HCT116 (cell line): Measurements from ENCODE around the gene SIL1. TPM values are rescaled to one million over a fixed set of nuclear protein-coding genes. Genes with fewer than 3 reads are reported as not detected.

Experiments
- ATAC-seq: fragments of 200-7000 bp; cut with Tn5 transposase; 2 replicates; pipeline ENCODE4 v1.9.1; 2020; ENCODE audit warnings: mild to moderate bottlenecking, moderate library complexity
- BruUV-seq: library from RNA; stranded (reverse); fragments of 400-500 nt; replicated peaks from 2 replicates; lab custom pipeline; 2021; lab: Mats Ljungman, UMichigan
- CTCF ChIA-PET: fragments of 300-600 bp; sonication (Branson Sonifier 250); formaldehyde crosslinking; loops from one replicate; lab custom pipeline; 2021; ENCODE audit warnings: antibody characterized with exemption; lab: Charles Lee
- POLR2A ChIA-PET: fragments of 300-600, 350-600 bp; sonication (Branson Sonifier 250); formaldehyde crosslinking; loops from one replicate; lab custom pipeline; 2021; ENCODE audit warnings: antibody characterized with exemption; lab: Charles Lee
- RAD21 ChIA-PET, 2 experiments: fragments of 300-600 bp; sonication (Branson Sonifier 250); formaldehyde crosslinking; loops; one replicate each; lab custom pipeline; 2023; ENCODE audit warnings: low total read pairs in 2 of 2; ENCODE audit not compliant: uncharacterized antibody in 2 of 2, unreplicated experiment in 2 of 2, low non-redundant PET in 1 of 2; lab: Charles Lee
- DNase-seq: peaks from one replicate; pipeline ENCODE4 v3.0.0-alpha.2; 2010; ENCODE audit warnings: low read depth, low spot score
- H2AFZ ChIP-seq: fragments of 200-600 bp; shearing (Covaris generic), sonication (generic); 2 replicates; pipeline ENCODE4 v1.6.1; 2017; ENCODE audit warnings: low read depth, mixed run types, mixed read lengths, antibody characterized with exemption, low read length; ENCODE audit not compliant: poor library complexity, severe bottlenecking
- H3K27ac ChIP-seq: 2 replicates; pipeline ENCODE4 v1.5.1; 2012; ENCODE audit warnings: low read depth, low read length
- H3K27me3 ChIP-seq: fragments of 200-600 bp; sonication (generic); 2 replicates; pipeline ENCODE4 v1.6.1; 2016; ENCODE audit warnings: mixed run types, low read length, mixed read lengths; ENCODE audit not compliant: insufficient read depth
- H3K36me3 ChIP-seq, 2 experiments: fragments of 200-500 bp in 1 of 2; fragments of 200-600 bp in 1 of 2; sonication (Bioruptor generic) in 1 of 2; sonication (generic) in 1 of 2; 2 replicates each; pipeline versions ENCODE4 v1.5.1 to v1.6.1; 2014 to 2016; ENCODE audit warnings: low read length in 2 of 2, inconsistent platforms in 1 of 2, mixed read lengths in 1 of 2, mixed run types in 1 of 2; ENCODE audit not compliant: insufficient read depth in 2 of 2, control insufficient read depth in 1 of 2
- H3K4me1 ChIP-seq, 2 experiments: fragments of 200-600 bp in 1 of 2; sonication (generic) in 1 of 2; 2 replicates each; pipeline versions ENCODE4 v1.5.1 to v1.6.1; 2012 to 2017; ENCODE audit warnings: low read length in 2 of 2, inconsistent platforms in 1 of 2, mild to moderate bottlenecking in 1 of 2, mixed read lengths in 1 of 2, mixed run types in 1 of 2, moderate library complexity in 1 of 2; ENCODE audit not compliant: insufficient read depth in 2 of 2, control insufficient read depth in 1 of 2
- H3K4me2 ChIP-seq: fragments of 200-600 bp; sonication (generic); 2 replicates; pipeline ENCODE4 v1.6.1; 2017; ENCODE audit warnings: mixed run types, low read length, mixed read lengths
- H3K4me3 ChIP-seq, 2 experiments: fragments of 200-600 bp in 1 of 2; sonication (generic) in 1 of 2; replicated peaks in 1 of 2; 2 replicates each; pipeline ENCODE4 v1.5.1; 2011 to 2016; ENCODE audit warnings: low read length in 2 of 2, control low read depth in 1 of 2, low read depth in 1 of 2, mild to moderate bottlenecking in 1 of 2, mixed read lengths in 1 of 2, mixed run types in 1 of 2
- H3K79me2 ChIP-seq: fragments of 200-600 bp; sonication (generic); 2 replicates; pipeline ENCODE4 v1.6.1; 2017; ENCODE audit warnings: mild to moderate bottlenecking, mixed run types, low read length, moderate library complexity, mixed read lengths; ENCODE audit not compliant: insufficient read depth
- H3K9ac ChIP-seq: fragments of 200-600 bp; sonication (generic); 2 replicates; pipeline ENCODE4 v1.6.1; 2016; ENCODE audit warnings: low read length, mixed read lengths
- H3K9me2 ChIP-seq: fragments of 200-600 bp; sonication (generic), shearing (Covaris generic); 2 replicates; pipeline ENCODE4 v1.6.1; 2017; ENCODE audit warnings: mixed run types, mild to moderate bottlenecking, moderate library complexity; ENCODE audit not compliant: insufficient read depth
- H3K9me3 ChIP-seq, 2 experiments: fragments of 200-500 bp in 1 of 2; fragments of 200-600 bp in 1 of 2; sonication (Bioruptor generic) in 1 of 2; sonication (generic) in 1 of 2; 2 replicates each; pipeline ENCODE4 v1.6.1; 2014 to 2017; ENCODE audit warnings: low read length in 2 of 2, mixed read lengths in 2 of 2, inconsistent platforms in 1 of 2, low read depth in 1 of 2, mild to moderate bottlenecking in 1 of 2, mixed run types in 1 of 2, moderate library complexity in 1 of 2; ENCODE audit not compliant: control insufficient read depth in 1 of 2, insufficient read depth in 1 of 2
- H4K20me1 ChIP-seq: fragments of 200-600 bp; sonication (generic), shearing (Covaris generic); 2 replicates; pipeline ENCODE4 v1.6.1; 2017; ENCODE audit warnings: mixed run types, mild to moderate bottlenecking, moderate library complexity; ENCODE audit not compliant: insufficient read depth
- CBX3 ChIP-seq: IDR thresholded peaks from 2 replicates; pipeline ENCODE4 v1.6.1; 2012; ENCODE audit warnings: low read depth
- EGR1 ChIP-seq: IDR thresholded peaks from 2 replicates; pipeline ENCODE4 v1.6.1; 2012; ENCODE audit warnings: low read depth
- ELF1 ChIP-seq: IDR thresholded peaks from 2 replicates; pipeline ENCODE4 v1.6.1; 2012; ENCODE audit warnings: low read depth, borderline replicate concordance
- POLR2A ChIP-seq: IDR thresholded peaks from 2 replicates; pipeline ENCODE4 v1.7.0; 2011; ENCODE audit warnings: borderline replicate concordance; ENCODE audit not compliant: insufficient read depth, insufficient read length; ENCODE audit errors: extremely low read depth
- POLR2AphosphoS5 ChIP-seq: IDR thresholded peaks from 2 replicates; pipeline ENCODE4 v1.6.1; 2011; ENCODE audit warnings: mild to moderate bottlenecking, low read depth, low read length, moderate library complexity
- RAD21 ChIP-seq: IDR thresholded peaks from 2 replicates; pipeline ENCODE4 v1.6.1; 2012; ENCODE audit warnings: low read depth, mild to moderate bottlenecking
- REST ChIP-seq: IDR thresholded peaks from 2 replicates; pipeline ENCODE4 v1.6.1; 2012; ENCODE audit warnings: low read depth
- TCF7L2 ChIP-seq: IDR thresholded peaks from 2 replicates; pipeline ENCODE4 v1.7.0; 2011; ENCODE audit warnings: borderline replicate concordance, inconsistent platforms; ENCODE audit not compliant: insufficient read depth, insufficient read length; ENCODE audit errors: extremely low read depth
- YY1 ChIP-seq: IDR thresholded peaks from 2 replicates; pipeline ENCODE4 v1.6.1; 2011; ENCODE audit warnings: low read length, low read depth, moderate library complexity, mild to moderate bottlenecking; ENCODE audit not compliant: insufficient replicate concordance; ENCODE audit errors: extremely low read depth
- ZBTB33 ChIP-seq: IDR thresholded peaks from 2 replicates; pipeline ENCODE4 v1.6.1; 2011; ENCODE audit warnings: mild to moderate bottlenecking, low read length, moderate library complexity; ENCODE audit not compliant: insufficient replicate concordance; ENCODE audit errors: extremely low read depth
- ZFX ChIP-seq: fragments of 450-650 bp; IDR thresholded peaks from 2 replicates; pipeline ENCODE4 v1.6.1; 2017
- intact Hi-C: fragments of 100-400 bp; cut with micrococcal nuclease; formaldehyde crosslinking; loops from 2 replicates; pipeline ENCODE4 v1.10.0; 2022
- total RNA-seq: library from RNA; stranded (reverse); gene quantifications from one replicate; pipeline ENCODE4 v1.2.1, GENCODE V29; 2021; ENCODE audit not compliant: unreplicated experiment

SIL1 gene
- total RNA-seq, 1 experiment from 2014 or later = 34.0 TPM

DNA sequence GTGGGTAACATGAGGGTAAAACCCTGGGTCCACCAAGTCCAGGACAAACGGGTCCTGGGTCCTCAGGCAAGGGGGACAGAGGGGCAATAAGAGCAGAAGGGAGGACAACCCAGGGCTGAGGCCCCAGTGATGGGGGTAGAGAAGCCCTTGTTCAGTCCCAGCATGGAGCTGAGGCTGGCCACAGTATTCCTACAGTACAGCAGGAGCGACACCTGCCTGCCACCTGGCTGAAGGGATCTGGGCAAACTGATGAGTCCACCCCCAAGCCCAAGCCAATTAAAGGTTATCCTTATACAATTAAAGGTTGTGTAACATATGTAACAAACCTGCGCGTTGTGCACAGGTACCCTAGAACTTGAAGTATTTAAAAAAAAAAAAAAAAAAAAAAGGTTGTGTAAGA, 225.3 kb downstream of the SIL1 start:
- ChIA-PET CTCF (no interaction called here), POLR2A (no interaction called here), RAD21 (no interaction called here)
- ATAC-seq = no peak
- peak; percentile 30; the same call in 1 of the 2 replicates for TF ChIP-seq RAD21
- TF ChIP-seq POLR2A = no peak
- H3K9me2 ChIP-seq = no peaks in the 10 kb centered on the region
- H3K4me2 ChIP-seq = no peak overlapping the region
- H3K9me3 ChIP-seq = no peaks in the 10 kb centered on the region
- H4K20me1 ChIP-seq = no peaks in the 10 kb centered on the region
- no peaks in the 10 kb centered on the region for H3K79me2 ChIP-seq
- no peak overlapping the region for H2AFZ ChIP-seq
- DNase-seq = no peak
- no peak overlapping the region for H3K27ac ChIP-seq
- H3K36me3 ChIP-seq = no peaks in the 10 kb centered on the region
- no peak overlapping the region for H3K4me3 ChIP-seq
- H3K4me1 ChIP-seq = peaks cover 8 to 22% of the 10 kb centered on the region in 2 experiments
- intact Hi-C loops = no loop called here
- no peak overlapping the region for H3K9ac ChIP-seq
- no peaks in the 10 kb centered on the region for H3K27me3 ChIP-seq
- no TSS peak for BruUV-seq

DNA sequence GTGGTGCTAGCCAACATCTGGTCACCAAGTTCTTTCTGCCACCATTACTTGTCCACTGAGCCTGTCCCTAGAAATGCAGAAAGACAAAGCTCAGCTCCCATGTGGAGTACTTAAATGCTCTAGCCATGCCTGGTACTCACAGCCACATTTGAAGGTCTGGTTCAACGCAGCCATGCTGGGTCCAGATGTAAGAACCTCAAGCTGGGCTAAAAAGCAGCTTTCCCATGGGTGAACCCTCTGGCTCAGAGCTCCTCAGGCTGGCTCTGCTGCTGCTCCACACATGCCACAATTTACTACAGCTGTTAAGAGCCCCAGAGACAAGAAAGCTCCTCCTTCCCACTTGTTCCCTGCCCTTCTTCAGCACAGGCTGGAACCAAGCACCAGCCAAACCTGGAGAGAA, 225.9 kb downstream of the SIL1 start:
- TF ChIP-seq ZBTB33 (no peak), POLR2AphosphoS5 (no peak), EGR1 (no peak), REST (no peak), ELF1 (no peak), YY1 (no peak), ZFX (no peak), CBX3 (no peak), TCF7L2 (no peak), RAD21 (no peak)
- no TSS peak for BruUV-seq
- DNase-seq = no peak
- H2AFZ ChIP-seq = no peak overlapping the region
- peaks cover 14 to 28% of the 10 kb centered on the region in 2 experiments for H3K4me1 ChIP-seq
- H3K4me2 ChIP-seq = no peak overlapping the region
- ATAC-seq = no peak
- H3K4me3 ChIP-seq = no peak overlapping the region
- no peaks in the 10 kb centered on the region for H3K9me3 ChIP-seq
- no peak overlapping the region for H3K27ac ChIP-seq
- H3K9ac ChIP-seq = no peak overlapping the region
- H4K20me1 ChIP-seq = no peaks in the 10 kb centered on the region
- ChIA-PET CTCF (no interaction called here), POLR2A (no interaction called here), RAD21 (no interaction called here)
- H3K79me2 ChIP-seq = no peaks in the 10 kb centered on the region
- intact Hi-C loops = no loop called here
- no peaks in the 10 kb centered on the region for H3K27me3 ChIP-seq
- H3K9me2 ChIP-seq = no peaks in the 10 kb centered on the region
- H3K36me3 ChIP-seq = no peaks in the 10 kb centered on the region
